ENCODE results near the gene DPP3. TPM values are rescaled to one million over a fixed set of nuclear protein-coding genes. Genes with fewer than 3 reads are reported as not detected.

Gene DPP3
- polyA plus RNA-seq, 1 of the 3 experiments (the other 2 are of a cell fraction): 70.6 TPM

GRCh38 chr11:66555416-66555815 lies 75.2 kb downstream of the DPP3 start:
- H3K4me1 ChIP-seq (ENCODE audit: control insufficient read depth in 1 of 2, insufficient read depth in 2 of 2, low read depth in 1 of 2, low read length in 1 of 2): no peaks in the 10 kb centered on the region; a peak in 1 of 4 replicates
- H3K4me3 ChIP-seq (ENCODE audit: low read depth in 2 of 2, low read length in 1 of 2): no peak overlapping the region
- H3K36me3 ChIP-seq (replicated peaks in 1 of 2; ENCODE audit: control insufficient read depth in 1 of 2, insufficient read depth in 2 of 2, low read length in 1 of 2): no peaks in the 10 kb centered on the region
- no peak overlapping the region for H3K9ac ChIP-seq
- no peaks in the 10 kb centered on the region for H3K79me2 ChIP-seq (ENCODE audit: insufficient read depth)
- no peaks in the 10 kb centered on the region for H4K20me1 ChIP-seq (ENCODE audit: insufficient read depth)
- no peak overlapping the region for H2AFZ ChIP-seq (ENCODE audit: low read depth)
- no peaks in the 10 kb centered on the region for H3K27me3 ChIP-seq (ENCODE audit: insufficient read depth)
- WGBS (ENCODE audit: low lambda C conversion rate): 24% methylated on average over 3 of the region's 3 CpGs
- H3K9me3 ChIP-seq: no peaks in the 10 kb centered on the region
- TF ChIP-seq RCOR1 (IDR thresholded peaks at IDR 0.05; ENCODE audit: low read length): no peak
- TF ChIP-seq CTCF (IDR thresholded peaks at IDR 0.05): no peak
- TF ChIP-seq RXRA (IDR thresholded peaks at IDR 0.05; ENCODE audit: borderline replicate concordance, low read depth): no peak
- no peak for TF ChIP-seq FOXJ3 (CRISPR knock-in tag; IDR thresholded peaks at IDR 0.05)
- no peak for TF ChIP-seq POLR2AphosphoS5 (IDR thresholded peaks at IDR 0.05; ENCODE audit: low read depth, low read length)
- no peak overlapping the region for H3K27ac ChIP-seq (ENCODE audit: low read depth in 2 of 2, low read length in 1 of 2)
- DNase-seq: no peak
- H3K9me2 ChIP-seq: no peaks in the 10 kb centered on the region
- ChIA-PET CTCF (interaction anchor here (0.7 to 1.9 kb wide), 2 partner anchors 10 to 97 kb away, joined by 3 to 5 read pairs; partner anchors contain the start of gene ZDHHC24), POLR2A (no interaction called here)
- no peaks in the 10 kb centered on the region for H3F3A ChIP-seq (replicated peaks; ENCODE audit: insufficient read depth)
- H3K4me2 ChIP-seq: no peak overlapping the region

- Histone ChIP-seq H4K20me1 (ENCODE audit: insufficient read depth) (no peaks in the 10 kb centered on the region), H2AFZ (ENCODE audit: low read depth) (no peak overlapping the region), H3K4me2 (no peak overlapping the region), H3F3A (replicated peaks; ENCODE audit: insufficient read depth) (no peaks in the 10 kb centered on the region), H3K4me1 (ENCODE audit: control insufficient read depth in 1 of 2, insufficient read depth in 2 of 2, low read depth in 1 of 2, low read length in 1 of 2) (no peaks in the 10 kb centered on the region; a peak in 1 of 4 replicates), H3K36me3 (replicated peaks in 1 of 2; ENCODE audit: control insufficient read depth in 1 of 2, insufficient read depth in 2 of 2, low read length in 1 of 2) (no peaks in the 10 kb centered on the region), H3K4me3 (ENCODE audit: low read depth in 2 of 2, low read length in 1 of 2) (no peak overlapping the region), H3K9ac (no peak overlapping the region), H3K79me2 (ENCODE audit: insufficient read depth) (no peaks in the 10 kb centered on the region), H3K9me3 (no peaks in the 10 kb centered on the region), H3K27ac (ENCODE audit: low read depth in 2 of 2, low read length in 1 of 2) (no peak overlapping the region), H3K27me3 (ENCODE audit: insufficient read depth) (no peaks in the 10 kb centered on the region), H3K9me2 (no peaks in the 10 kb centered on the region)
- ChIA-PET CTCF (interaction anchor here (0.7 to 1.9 kb wide), 2 partner anchors 10 to 96 kb away, joined by 3 to 5 read pairs; partner anchors contain the start of gene ZDHHC24), POLR2A (no interaction called here)
- 91% methylated on average over 3 of the region's 7 CpGs for WGBS (ENCODE audit: low lambda C conversion rate)
- TF ChIP-seq TCF12 (IDR thresholded peaks at IDR 0.05) (no peak), EP300 (IDR thresholded peaks at IDR 0.05; ENCODE audit: borderline replicate concordance in 1 of 2, low read depth in 1 of 2, low read length in 1 of 2) (no peak), CHD2 (IDR thresholded peaks at IDR 0.05; ENCODE audit: low read length, partially characterized antibody) (no peak), SIN3A (IDR thresholded peaks at IDR 0.05; ENCODE audit: borderline replicate concordance, low read depth, low read length) (no peak), POLR2AphosphoS5 (IDR thresholded peaks at IDR 0.05; ENCODE audit: low read depth, low read length) (no peak), FOXJ3 (CRISPR knock-in tag; IDR thresholded peaks at IDR 0.05) (no peak), RFX5 (IDR thresholded peaks at IDR 0.05; ENCODE audit: low read length) (no peak), GABPA (IDR thresholded peaks at IDR 0.05; ENCODE audit: low read depth) (no peak), MXI1 (IDR thresholded peaks at IDR 0.05; ENCODE audit: low read depth, low read length) (no peak), TAF1 (IDR thresholded peaks at IDR 0.05; ENCODE audit: borderline replicate concordance, low read depth, low read length) (no peak), FOXM1 (IDR thresholded peaks at IDR 0.05; ENCODE audit: low read depth) (no peak), RXRA (IDR thresholded peaks at IDR 0.05; ENCODE audit: borderline replicate concordance, low read depth) (no peak), PBX3 (IDR thresholded peaks at IDR 0.05) (no peak)
- no peak for DNase-seq
Measured at GRCh38 chr11:66556086-66556485, 75.9 kb downstream of the DPP3 start.
